Cardiac fibroblast (primary cell): ENCODE results near the gene ELMO1.

Experiments used
- DNase-seq, 2 donors: peaks; one replicate each; pipeline versions ENCODE4 v3.0.0 to v3.0.0-alpha.2; 2010; ENCODE audit warnings: low read depth in 2 of 2
- H3K4me3 ChIP-seq, 2 donors: replicated peaks in 1 of 2; 1 replicate in 1 of 2; 2 replicates in 1 of 2; pipeline ENCODE4 v1.5.1; 2011; ENCODE audit warnings: low read depth in 2 of 2, low read length in 2 of 2, mild to moderate bottlenecking in 2 of 2, moderate library complexity in 1 of 2
- TF ChIP-seq, protein P1 (sequence below): IDR thresholded peaks from one replicate; pipeline ENCODE4 v1.5.1; 2011; ENCODE audit warnings: low read depth, mild to moderate bottlenecking, low read length, inconsistent platforms

Gene ELMO1

DNA sequence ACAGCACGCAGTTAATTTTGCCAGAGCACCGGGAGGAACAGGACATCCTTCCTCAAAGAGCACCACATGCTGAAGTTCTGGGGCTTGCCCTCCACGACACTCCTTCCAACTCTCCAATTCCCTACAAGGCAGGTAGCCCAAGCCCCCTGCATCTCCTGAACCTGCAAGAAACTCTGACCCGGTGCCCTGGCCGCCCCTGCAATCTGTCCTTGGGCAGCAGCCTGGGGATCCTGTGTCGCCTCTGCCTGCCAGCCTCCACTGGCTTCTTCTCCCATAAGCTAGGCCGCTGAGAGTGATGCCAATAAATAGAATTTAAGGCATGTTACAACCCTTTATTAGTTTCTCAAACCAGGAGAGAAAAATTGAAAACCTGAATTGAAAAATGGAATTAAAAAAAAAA, 182.8 kb downstream of the ELMO1 start:
- no peak overlapping the region for H3K4me3 ChIP-seq
- no peak for DNase-seq
- TF ChIP-seq, protein P1, sequence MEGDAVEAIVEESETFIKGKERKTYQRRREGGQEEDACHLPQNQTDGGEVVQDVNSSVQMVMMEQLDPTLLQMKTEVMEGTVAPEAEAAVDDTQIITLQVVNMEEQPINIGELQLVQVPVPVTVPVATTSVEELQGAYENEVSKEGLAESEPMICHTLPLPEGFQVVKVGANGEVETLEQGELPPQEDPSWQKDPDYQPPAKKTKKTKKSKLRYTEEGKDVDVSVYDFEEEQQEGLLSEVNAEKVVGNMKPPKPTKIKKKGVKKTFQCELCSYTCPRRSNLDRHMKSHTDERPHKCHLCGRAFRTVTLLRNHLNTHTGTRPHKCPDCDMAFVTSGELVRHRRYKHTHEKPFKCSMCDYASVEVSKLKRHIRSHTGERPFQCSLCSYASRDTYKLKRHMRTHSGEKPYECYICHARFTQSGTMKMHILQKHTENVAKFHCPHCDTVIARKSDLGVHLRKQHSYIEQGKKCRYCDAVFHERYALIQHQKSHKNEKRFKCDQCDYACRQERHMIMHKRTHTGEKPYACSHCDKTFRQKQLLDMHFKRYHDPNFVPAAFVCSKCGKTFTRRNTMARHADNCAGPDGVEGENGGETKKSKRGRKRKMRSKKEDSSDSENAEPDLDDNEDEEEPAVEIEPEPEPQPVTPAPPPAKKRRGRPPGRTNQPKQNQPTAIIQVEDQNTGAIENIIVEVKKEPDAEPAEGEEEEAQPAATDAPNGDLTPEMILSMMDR: no peak

DNA sequence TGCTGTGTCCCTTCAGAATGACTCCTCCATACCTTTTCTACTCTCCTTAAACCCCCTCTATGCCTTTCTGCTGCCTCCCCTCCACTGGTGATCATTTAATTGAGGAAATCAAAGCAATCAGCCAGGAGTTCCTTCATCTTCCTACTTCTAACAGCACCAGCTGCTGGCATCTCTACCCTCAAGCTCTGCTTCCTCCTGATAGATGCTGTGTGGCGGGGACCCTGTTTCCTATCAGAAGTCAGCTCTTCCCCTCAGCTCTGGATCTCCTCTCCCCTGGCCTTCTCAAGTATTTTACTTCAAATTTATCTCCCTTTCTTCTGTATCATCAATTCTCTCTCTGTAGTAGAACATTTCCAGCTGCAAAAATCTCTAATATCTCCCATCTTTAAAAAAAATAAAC, 183.7 kb downstream of the ELMO1 start:
- TF ChIP-seq, protein P1: no peak
- no peak overlapping the region for H3K4me3 ChIP-seq
- no peak for DNase-seq

DNA sequence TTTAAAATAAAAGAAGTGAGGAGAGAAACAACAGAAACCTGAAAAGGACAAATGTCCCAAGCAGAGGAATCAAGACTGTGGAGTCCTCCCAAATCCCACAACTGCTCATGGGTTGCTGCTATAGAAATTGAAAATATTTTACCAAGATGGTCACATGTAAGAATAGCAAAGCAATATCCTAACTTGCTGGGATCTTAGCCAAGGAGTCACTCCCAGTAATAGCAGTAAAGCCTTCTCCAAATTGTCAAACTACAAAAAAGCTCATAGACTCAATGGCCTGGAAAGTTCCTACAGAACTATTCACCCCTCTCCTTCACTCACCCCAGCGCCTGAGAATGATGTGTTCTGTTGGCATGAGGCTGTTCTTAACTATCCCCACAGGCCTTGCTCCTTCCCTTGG, 186.5 kb downstream of the ELMO1 start:
- H3K4me3 ChIP-seq: no peak overlapping the region
- DNase-seq: no peak
- TF ChIP-seq, protein P1: no peak

DNA sequence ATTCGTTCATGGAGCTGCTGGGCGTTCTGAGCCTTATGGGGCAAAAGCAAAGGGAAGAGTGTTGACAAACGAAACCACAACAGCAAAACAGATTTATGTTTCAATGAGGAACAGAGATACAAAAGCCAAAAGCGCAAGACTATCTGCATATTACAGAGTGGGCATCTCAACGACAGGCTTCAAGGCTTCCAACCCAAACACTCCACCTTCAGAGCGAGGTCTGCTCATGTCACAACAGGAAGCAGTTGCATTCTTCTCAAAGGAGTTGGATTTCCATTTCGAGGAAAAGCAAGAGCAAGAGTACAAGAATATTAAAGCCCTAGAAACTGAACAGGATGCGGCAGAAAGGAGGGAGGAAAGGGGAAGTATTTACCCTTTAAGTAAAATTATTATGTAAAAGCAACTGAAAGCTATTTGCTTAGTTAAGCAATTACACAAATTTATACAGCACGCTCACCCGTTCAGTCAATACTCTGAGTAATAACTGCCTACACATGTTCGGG, 189.3 kb downstream of the ELMO1 start:
- DNase-seq: no peak
- TF ChIP-seq, protein P1: no peak
- H3K4me3 ChIP-seq: no peak overlapping the region

DNA sequence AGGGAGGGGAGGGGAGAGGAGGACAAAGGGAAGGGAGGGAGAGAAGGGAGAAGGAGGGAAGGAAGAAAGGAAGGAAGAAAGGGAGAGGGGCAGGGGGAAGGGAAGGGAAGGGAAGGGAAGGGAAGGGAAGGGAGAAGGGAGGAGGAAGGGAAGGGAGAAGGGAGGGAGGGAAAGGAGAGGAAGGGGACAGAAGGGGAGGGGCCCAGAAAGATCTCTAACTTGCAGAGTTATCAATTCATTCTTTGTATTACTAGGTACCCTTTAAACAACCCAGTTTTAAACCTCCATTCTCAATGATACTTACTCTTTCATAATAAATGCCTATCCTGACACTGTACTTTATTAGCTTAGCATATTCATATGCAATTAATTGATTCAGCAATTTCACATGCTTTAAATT, 192.0 kb downstream of the ELMO1 start:
- TF ChIP-seq, protein P1: no peak
- H3K4me3 ChIP-seq: no peak overlapping the region
- DNase-seq: no peak

DNA sequence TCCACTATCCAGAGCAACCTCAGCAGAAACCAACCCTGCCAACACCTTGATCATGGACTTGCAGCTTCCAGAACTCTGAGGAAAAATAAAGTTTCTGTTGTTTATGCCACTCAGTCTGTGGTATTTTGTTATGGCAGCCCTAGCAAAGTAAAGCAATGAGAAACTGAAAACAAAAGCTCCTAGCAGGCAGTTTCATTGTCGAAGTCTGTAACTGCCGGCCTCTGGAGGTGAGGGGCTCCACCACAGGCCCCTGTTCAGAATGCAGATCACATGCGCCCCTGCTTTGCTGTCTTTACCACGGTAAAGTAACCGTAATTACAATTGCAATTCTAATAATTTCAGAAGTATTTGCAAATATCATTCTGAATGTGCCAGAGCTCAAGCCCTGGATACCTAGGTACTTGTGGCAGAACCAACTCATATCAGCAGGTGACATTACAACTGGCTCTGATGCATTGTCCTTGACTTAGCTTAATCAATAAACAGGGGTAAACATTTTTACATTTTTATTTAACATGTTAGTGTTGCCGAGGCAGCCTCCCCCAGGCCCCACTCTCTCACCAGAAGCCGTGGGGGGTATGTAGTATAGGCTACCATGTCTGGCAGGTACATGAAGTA, 193.2 kb downstream of the ELMO1 start:
- TF ChIP-seq, protein P1: no peak
- H3K4me3 ChIP-seq: no peak overlapping the region
- no peak for DNase-seq

DNA sequence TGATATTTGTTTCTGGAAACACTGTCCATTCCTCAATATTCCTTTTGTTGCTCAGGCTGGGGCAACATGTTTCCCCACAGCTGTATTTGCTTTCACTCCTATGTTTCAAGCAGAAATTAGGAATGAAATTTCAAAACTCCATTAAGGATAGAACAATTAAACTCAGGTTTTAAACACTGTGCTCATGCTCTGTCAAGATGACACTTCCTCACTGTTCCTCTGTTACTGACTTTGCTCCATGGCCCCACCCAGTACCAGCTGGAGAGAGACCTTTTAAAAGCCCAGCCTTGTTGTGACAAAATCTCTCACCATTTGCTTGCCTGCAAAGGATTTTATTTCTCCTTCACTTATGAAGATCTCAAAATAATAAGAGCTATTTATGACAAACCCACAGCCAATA, 197.4 kb downstream of the ELMO1 start:
- H3K4me3 ChIP-seq: no peak overlapping the region
- DNase-seq: no peak
- TF ChIP-seq, protein P1: no peak
